ENCODE measurements around the gene STARD10.

- TF ChIP-seq CTCF (IDR thresholded peaks at IDR 0.05; ENCODE audit: low read length) (no peak), EZH2 (IDR thresholded peaks at IDR 0.05; ENCODE audit: borderline replicate concordance, low read length) (no peak)
Observed at GRCh38 chr11:72759468-72759985, 34.3 kb downstream of the STARD10 start.
